DMS79 treated with DMSO at 0.1 percent for 48 hours (cell line): ENCODE data around the gene GRID1.
"Not testable (repeated sequence)": the region's sequence is repeated elsewhere in the genome, so short reads cannot be mapped to it uniquely, and the experiment has no call there.

Experiments
- DNase-seq: peaks from one replicate; lab custom pipeline; 2025; lab: John Stamatoyannopoulos, UW

The GRID1 gene

GRCh38 chr10:86083206-86083605 lies 283.4 kb downstream of the GRID1 start:
- DNase-seq = no peak

- no peak for DNase-seq
Measured at GRCh38 chr10:86082556-86082955, 284.0 kb downstream of the GRID1 start.

GRCh38 chr10:86079088-86079487 lies 287.5 kb downstream of the GRID1 start:
- DNase-seq = no peak

- DNase-seq = no peak
Measured at GRCh38 chr10:86078639-86079035, 288.0 kb downstream of the GRID1 start.

- no peak for DNase-seq
Measured at GRCh38 chr10:86077871-86078638, 288.5 kb downstream of the GRID1 start.

- no peak for DNase-seq
Measured at GRCh38 chr10:86077271-86077670, 289.3 kb downstream of the GRID1 start.

- DNase-seq = not testable (repeated sequence)
Measured at GRCh38 chr10:86076497-86076896, 290.1 kb downstream of the GRID1 start.

GRCh38 chr10:86075512-86075911 lies 291.1 kb downstream of the GRID1 start:
- DNase-seq = no peak

GRCh38 chr10:86074294-86074693 lies 292.3 kb downstream of the GRID1 start:
- DNase-seq = no peak

- DNase-seq = no peak
Measured at GRCh38 chr10:86073199-86073977, 293.2 kb downstream of the GRID1 start.

- DNase-seq = no peak
Measured at GRCh38 chr10:86072413-86072812, 294.2 kb downstream of the GRID1 start.

- DNase-seq = no peak
Measured at GRCh38 chr10:86071758-86072157, 294.8 kb downstream of the GRID1 start.

GRCh38 chr10:86071145-86071544 lies 295.4 kb downstream of the GRID1 start:
- no peak for DNase-seq

GRCh38 chr10:86070278-86070677 lies 296.3 kb downstream of the GRID1 start:
- no peak for DNase-seq

- no peak for DNase-seq
Measured at GRCh38 chr10:86068231-86069054, 298.2 kb downstream of the GRID1 start.

GRCh38 chr10:86067436-86068050 lies 299.1 kb downstream of the GRID1 start:
- no peak for DNase-seq

- DNase-seq = no peak
Measured at GRCh38 chr10:86066696-86067095, 299.9 kb downstream of the GRID1 start.

GRCh38 chr10:86065711-86066251 lies 300.8 kb downstream of the GRID1 start:
- no peak for DNase-seq

- no peak for DNase-seq
Measured at GRCh38 chr10:86064931-86065662, 301.5 kb downstream of the GRID1 start.

- DNase-seq = no peak
Measured at GRCh38 chr10:86064219-86064618, 302.4 kb downstream of the GRID1 start.

- DNase-seq = no peak
Measured at GRCh38 chr10:86063341-86063740, 303.3 kb downstream of the GRID1 start.
